Motor neuron (in vitro differentiated cells): Measurements from ENCODE around the gene RFK. TPM values are rescaled to one million over a fixed set of nuclear protein-coding genes. Genes with fewer than 3 reads are reported as not detected.

Experiments
- total RNA-seq, 8 experiments: library from RNA; unstranded; fragments of 300-600 nt; gene quantifications; 2 replicates each; pipeline versions ENCODE4 v1.2.3 to v1.2.4, GENCODE V29; 2022

Gene RFK
- total RNA-seq, 8 experiments from 2014 or later, result 12.0 to 48.9 (median 22.2) TPM

Other genes starting within 250 kb of the RFK start
- 1 to 10 TPM in 6 of 8 experiments, under 1 TPM in 2; 0.60 to 2.7 (median 1.3) TPM for gene GCNT1, start 64.8 kb upstream of the RFK start, total RNA-seq